Activated T-helper 1 cell treated with anti-CD3 and anti-CD28 coated beads, Interleukin-2, amount 50 U/mL, for 16 hours (primary cell): ENCODE results near the gene SERPINA12.
"Not testable (repeated sequence)": the region's sequence is repeated elsewhere in the genome, so short reads cannot be mapped to it uniquely, and the experiment has no call there.

ENCODE experiments used
- DNase-seq, 2 donors: peaks; one replicate each; pipeline ENCODE4 v3.0.0-alpha.2; 2020; ENCODE audit warnings: low read depth in 1 of 2, low spot score in 1 of 2

The SERPINA12 gene

DNA sequence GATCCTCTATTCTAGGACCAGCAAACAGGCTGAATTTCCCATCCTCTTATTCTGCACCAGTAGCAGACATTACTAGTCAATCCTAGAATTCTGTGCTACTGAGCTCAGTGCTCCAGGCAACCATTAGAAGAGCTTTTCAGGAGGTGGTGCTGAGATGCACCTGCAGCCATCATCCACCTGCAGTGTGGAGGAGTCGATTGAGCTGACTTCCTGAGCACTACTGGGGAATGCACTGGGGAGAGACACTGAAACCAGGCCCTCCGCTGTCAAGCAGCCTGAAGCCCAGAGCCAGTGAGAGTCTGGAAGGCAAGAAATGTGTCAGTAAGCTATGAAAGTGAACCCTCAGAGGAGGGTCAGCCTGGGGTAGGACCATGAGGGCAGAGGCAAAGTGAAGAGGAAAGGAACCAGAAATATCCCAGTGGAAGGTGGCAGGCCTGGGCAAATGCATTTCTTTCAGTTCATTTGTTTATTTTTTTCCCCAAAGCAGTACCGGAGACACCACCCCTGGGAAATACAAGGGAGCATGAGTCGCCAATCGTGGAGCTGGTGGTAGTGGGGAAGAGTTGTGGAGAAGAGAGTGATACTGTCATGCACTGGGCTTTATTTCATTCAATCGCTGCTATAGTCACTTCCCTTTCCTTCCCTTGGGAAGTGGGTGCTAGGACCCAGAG is 28.9 kb upstream of the SERPINA12 start:
- no peak for DNase-seq

DNA sequence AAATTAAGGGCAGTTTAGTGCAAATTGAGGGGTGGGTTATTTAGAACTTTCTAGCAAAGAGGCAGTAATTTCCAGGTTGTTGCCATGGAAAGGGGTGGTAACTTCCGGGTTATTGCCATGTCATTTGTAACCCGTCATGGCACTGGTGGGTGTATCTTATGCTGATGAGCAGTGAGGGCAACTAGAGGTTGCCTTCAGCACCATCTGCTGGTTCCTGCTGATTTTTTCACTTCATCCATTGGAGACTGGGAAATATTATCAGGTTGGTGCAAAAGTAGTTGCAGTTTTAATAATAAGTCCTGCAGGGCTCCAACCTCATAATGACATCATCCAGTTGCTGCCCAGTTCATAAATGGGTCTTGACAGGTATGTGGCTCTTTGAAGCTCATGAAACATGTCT is 27.6 kb upstream of the SERPINA12 start:
- DNase-seq, result no peak

DNA sequence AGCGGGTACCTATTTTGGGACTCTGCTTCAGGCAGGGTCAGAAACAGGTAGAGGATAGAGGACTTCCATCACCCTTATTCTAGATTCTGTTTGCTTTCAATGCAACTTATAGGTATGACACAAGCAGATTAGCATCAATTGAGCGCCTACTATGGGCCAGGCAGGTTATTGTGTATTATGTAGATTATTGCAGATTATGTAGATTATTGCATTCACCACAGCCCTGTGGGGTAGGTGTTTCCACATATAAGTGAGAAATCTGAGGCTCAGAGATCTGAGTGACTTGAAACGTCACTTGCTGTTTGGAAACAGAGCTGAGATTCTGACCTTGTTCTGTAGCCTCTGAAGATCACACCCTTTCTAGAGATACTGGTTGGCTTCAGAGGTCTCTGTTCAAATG is 26.2 kb upstream of the SERPINA12 start:
- DNase-seq, result no peak

DNA sequence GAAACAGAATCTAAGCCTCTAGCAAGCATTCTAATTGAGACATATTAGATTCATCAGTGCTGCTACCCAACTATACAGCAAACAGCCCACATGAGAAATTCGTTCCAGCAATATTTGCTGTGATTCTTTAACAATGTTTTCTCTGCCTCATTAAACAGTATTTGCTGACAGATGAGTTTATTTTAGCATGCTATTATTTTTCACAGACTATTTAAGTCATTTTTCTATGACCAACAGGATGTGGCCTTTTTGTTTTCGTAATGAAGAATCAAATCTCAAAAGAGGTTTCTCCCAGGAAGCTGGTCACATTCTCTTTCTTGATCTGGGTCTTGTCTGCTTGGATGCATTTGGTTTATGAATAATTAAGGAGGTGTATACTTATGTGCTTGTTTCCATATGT is 23.2 kb upstream of the SERPINA12 start:
- DNase-seq, result no peak

DNA sequence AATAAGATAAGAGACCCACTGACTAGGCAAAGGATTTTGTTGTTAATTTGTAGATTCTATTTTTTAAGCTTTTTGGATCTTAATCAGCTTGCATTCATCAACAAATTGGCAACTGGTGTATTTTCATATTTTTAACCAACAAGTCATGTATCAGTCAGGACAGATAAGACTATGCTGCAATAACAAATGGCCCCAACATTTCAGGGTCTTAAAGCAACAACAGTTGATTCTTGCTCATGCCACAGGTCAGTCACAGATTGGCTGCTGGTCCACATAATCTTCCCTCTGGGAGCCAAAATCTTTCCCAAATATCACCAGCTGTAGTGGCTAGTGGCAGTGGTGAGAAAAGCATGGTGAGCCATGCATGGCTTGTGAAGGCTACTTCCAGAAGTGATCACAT is 21.9 kb upstream of the SERPINA12 start:
- DNase-seq, result no peak

DNA sequence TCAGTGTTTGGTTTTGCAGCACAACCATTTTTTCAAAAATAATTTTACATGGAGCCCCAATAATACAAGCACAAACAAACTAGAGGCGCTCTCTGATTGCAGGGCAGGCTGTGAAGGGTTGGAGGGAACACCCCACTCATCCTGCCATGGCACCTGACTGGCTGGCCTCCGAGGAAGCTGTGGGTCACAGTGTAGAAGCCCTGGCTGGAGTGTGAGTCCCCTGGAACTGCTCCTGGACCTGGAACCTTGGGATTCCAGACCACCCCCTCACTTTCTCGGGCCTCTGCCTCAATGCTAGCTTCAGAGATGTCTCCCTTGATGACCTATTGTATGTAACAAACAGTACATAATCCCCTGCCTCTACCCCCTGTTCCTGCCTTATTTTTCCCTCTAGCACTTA is 14.8 kb upstream of the SERPINA12 start:
- no peak for DNase-seq

DNA sequence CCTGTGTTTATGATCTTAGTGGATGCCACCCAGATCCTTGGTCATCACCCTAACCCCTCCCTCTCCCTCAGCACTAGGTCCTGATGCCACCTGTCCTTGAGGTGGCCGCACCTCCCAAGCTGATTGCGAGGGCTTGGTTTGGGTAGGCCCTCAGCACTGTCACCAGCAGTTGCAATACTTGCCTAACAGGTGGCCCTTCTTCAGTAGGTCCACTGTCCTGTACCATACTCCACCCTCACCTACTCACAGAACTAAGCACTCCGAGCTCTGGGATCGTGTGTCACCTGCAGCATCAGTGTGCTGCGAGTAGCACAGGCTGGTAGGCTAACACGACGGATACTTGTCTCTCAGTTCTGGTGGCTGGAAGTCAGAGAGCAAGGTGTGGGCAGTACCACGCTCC is 14.0 kb upstream of the SERPINA12 start:
- no peak for DNase-seq

DNA sequence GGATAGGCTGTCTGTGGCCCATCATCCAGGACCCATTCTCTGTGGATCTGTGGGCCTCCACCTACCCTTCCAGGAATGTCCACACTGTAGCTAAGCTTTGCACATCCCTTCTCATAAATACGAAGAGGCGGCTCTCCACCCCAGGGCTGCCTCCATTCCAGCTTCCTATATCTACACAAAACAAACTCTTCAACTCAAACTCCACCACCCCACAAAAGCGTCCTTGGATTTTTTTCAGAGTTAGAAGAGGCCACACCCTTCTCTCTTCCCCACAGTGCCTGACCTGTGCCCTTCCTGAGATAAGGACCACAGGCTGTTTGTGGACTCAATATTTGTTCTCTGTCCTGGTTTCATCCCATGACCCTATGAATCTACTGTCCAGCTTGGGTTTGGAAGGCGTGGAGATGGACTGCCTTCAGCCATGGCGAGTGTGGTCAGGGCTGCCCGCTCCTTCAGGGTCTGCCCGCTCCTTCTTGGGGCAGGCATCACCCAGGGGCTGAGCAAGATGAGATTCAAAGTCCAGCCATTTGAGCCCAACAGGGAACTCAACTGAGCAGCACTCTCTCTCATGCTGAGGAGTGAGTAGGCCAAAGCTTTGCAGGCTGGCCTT is 13.0 kb upstream of the SERPINA12 start:
- DNase-seq, result no peak

DNA sequence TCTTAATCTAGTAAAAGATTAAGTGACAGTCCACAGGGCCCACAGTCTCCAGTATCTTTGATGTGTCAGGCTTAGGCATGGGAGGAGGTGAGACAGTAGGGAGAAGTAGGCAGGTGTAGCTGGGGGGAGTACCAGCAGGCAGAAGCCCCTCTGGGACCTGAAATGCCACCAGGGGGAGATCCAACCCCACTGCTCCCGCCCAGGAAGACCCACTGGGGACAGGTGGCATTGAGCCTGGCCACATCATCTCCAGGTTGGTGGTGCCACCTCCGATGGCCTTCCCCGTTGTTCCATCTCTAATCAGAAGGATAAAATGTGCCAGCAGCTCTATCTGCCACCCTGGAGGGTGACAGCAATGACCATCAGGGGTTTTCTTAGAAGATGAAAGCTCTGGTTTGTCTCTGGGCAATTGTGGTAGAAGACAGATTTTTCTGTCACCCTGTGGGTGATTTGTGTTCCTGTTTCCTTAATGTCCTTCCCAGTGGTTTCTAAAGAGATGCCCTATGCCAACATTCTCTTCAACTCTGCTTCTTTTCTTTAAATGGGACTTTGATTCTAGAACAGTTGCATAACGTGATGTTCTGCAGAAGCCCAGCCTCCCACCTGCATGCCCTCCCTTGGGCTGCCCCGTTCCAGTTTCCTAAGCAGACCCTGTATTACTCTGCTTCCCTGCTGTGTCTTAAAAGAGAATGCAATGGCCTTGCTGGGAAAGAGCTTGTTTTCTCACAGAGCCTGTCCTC is 12.3 kb upstream of the SERPINA12 start:
- no peak for DNase-seq

DNA sequence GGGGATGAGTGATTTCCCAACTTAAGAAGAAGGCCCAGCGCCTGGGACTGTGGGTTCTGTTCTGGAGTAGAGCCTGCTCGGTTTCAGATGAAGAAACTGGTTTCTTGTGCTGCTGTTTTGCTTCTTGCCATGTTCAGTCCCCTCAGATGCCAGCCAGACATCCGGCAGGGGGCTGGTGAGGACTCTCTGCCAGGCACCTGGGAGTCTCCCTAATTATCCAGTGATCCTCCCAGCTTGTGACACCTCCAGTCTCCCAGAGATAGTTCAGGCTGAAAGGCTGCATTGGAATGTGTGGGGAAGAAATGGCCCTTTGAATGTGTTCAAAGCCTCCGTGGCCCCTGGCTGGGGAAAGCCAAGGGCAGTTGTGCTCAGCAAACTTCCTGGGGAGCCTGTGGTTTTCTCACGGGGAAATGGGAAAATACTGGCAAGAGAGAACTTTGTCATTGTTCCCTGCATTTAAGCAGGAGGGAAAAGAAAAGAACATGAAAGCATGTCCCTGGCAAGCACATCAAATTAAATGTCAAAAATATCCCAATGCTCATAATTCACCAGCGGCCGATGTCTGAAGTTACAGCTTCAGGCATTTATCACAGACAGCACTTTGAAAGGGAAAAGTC is 8.5 kb upstream of the SERPINA12 start:
- DNase-seq, result no peak

DNA sequence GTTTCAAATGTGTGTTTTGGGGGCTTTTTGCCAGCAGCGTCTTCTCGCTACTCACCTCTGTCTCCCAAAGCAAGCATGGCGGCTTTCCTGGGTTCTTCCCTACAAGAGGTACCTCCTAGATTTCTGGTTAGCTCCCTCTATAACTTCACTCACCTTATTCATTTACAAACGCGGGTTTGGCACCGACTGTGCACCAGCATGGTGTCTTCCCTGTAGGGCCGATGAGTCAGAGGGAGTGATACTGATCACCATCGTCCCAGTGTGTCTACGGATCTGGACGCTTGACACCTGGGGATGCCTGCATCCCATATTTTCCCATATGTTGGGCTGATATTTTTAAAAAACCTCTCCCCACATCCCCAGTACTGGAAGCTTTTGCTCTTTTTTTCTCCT is 8.0 kb upstream of the SERPINA12 start:
- DNase-seq, result no peak

DNA sequence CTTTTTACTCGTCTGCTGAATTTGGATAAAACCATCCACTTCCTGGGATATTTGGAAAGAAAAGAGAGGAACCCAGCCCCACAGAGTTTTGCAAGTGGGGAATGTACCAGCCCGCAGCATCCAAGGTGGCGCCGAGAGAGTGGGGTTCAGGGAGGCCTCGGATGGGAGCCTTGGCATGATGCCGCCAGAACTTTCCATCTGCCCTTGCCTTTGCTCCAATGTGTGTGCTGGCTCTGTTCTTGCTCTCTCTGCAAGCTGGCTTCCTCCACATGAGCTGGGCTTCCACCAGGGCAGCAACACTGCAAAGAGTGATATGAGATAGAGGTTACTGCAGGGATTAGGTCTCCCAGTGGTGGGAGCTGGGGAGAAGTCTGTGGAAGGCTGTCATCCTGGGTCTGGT is 6.6 kb upstream of the SERPINA12 start:
- no peak for DNase-seq

DNA sequence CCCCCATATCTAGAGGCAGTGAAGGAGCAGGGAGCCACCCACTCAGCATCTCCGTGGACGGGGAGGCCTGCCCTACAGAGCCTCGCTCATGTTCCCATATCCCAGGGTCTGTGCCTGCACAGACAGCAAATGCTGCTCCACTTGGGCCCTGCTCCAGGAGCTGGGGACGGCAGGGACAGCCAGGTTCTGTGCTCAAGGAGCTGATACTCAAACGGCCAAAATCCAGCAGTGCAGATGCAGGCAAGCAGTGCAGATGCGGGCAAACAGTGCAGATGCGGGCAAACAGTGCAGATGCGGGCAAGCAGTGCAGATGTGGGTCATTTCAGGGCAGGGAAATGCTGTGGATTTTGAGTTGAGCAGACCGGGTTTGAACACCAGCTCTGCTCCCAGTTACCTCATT is 6.2 kb upstream of the SERPINA12 start:
- no peak for DNase-seq

DNA sequence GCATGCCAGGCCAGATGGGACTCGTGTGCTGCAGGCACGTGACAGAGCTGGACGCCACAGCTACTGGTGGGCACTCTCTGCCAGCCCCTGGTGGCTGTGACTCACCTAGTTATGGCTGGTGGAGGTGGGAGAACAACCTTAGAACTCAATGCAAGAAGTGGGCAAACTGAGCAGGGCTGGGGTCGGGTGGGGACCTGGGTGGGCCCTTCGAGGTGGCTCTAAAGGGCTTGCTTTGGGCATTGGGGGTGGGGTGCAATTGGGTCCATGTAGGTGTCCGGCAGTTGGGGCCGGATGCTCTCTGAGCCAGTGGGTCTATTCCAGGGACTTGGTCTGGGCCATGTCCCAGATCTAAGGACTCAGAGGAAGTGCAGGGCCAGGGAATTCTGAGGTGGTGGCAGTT is 5.1 kb upstream of the SERPINA12 start:
- DNase-seq, result no peak

DNA sequence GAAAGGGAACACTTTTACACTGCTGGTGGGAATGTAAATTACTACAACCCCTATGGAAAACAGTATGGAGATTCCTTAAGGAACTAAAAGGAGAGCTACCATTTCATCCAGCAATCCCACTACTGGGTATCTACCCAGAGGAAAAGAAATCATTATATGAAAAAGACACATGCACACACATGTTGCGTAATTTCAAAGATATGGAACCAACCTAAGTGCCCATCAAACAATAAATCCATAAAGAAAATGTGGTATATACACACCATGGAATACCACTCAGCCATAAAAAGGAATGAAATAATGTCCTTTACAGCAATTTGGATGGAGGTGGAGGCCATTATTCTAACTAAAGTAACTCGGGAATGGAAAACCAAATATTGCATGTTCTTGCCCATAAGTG is 1.2 kb upstream of the SERPINA12 start:
- DNase-seq, result not testable (repeated sequence)

DNA sequence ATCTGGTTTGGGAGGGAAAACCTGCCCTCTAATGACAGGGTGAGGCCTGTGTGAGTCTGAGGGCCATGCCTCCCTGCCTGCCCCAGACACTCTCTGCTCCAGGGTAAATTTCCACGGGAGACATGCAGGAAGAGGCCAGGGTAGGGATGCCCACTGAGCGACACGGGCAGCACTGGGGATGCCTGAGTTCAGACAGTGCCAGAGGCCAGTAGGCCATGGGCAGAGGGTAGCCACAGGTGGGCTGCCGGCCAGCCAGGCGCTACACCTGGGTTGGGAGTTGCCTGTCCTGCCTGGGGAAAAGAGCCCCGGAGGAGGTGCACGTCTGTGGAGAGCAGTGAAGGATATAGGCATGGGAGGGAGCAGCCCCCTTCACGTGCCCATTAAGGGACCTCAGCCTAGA is 3.6 kb downstream of the SERPINA12 start:
- no peak for DNase-seq

DNA sequence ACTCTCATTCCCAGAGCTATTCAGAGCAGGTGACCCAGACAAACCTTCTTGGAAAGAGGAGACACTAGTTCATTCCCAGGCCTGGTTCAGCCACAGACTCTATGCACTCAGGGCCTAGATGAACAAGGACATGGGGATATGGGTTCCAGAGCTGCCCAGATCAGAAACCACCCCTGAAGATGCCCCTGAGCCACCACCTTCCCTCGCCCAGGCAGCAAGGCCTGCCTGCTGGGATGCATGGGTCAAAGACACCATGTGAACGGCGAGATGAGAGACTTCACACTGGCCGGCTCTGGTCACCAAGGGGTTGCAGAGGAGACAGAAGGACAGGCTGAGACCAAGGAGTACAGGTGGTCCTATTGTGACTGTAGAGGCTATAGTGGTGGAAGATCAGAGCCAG is 4.1 kb downstream of the SERPINA12 start:
- DNase-seq, result no peak

DNA sequence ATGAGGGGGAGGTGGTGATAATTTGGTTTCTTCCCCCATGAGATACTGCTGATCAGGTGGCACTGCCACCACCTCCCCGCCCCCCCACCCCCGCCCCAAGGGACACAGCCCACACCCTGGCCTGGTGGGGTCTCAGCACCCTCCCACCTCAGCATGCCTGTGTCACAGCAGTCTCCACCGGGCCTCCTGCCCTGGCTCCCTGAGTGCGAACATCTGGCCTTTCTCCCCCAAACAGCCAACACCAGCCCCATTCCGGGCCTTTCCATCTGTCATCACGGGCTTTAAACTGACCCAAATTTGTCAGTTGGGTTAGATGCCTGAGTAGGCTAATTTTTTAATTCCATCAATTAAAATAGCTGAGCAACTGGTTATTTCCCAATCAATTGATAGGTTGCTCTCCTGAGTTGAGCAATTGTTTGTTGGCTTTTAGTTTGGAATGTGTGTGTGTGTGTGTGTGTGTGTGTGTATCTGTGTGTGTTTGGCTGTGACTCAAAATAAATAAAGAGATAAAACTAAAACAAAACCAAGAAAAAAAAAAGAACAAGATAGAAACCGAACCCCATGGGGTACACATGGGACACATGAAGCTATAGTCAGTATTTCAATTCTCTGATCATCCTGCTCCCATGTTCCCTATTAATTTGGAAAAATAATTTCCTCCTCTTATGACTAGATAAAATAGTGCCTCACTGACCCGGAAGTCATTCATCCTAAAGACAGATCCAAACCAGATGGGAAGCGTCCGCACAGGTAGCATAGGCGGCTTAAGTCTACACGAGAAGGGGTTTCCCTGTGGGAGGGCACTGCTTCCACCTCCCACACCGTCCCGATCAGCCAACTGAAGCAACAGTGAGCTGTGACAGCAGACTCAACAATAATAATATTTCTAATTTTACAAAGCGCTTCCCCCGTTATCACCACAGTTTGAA is 7.4 kb downstream of the SERPINA12 start:
- DNase-seq, result no peak

DNA sequence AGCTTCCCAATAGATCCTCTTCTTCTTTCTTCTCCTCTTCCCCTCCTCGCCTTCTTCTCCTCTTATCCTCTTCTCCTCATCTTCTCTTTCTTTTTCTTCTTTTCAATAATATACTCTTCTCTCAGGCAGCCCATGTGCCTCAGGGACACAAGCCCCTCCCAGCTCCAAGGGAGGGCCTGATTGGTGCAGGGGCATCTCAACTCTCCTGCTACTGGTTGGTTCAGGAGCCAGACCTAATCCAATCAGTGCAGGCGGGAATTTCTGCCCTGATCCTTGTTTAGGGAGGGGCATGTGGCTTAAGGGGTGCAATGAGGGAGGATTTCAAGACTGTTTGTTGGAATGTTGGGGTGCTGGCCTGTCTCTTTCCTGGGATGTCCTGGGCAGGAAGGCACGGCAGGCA is 9.0 kb downstream of the SERPINA12 start:
- DNase-seq, result no peak

DNA sequence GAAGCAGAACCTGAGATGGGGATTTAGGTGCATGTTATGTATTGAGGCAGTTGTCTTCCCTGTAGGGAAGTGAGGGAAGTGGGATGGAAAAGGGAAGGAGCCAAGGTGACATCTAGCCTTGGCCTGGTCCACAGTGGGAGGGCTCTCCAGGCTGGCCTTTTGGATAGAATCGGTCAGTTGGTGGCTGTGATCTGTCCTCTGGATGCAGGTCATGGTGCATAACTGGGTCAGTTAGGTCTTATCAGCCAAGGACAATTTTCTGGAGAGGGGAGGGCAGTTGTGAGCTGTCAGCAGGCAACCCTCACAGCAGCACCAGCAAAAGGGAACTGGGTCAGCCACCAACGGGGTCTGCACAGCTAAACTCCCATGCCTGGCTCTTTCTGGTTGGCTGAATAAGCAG is 9.6 kb downstream of the SERPINA12 start:
- no peak for DNase-seq

DNA sequence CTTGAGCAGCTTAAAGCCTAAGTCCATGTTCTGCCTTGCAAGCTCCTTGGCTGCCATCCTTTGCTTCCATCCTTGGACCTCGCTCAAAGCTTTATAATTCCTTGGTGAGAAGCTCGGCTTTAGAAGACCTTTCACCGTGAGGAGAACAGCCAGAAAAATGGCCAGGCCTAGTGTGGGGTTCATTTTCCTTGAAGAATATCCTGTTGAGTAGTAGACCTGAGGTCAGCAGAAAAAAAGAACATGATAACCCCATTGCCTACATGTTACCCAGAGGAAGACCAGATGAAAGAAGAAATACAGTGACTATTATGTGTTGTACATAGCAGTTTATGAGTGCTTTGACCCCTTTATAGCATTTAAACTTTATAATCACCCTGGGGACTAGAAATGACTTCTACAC is 11.1 kb downstream of the SERPINA12 start:
- DNase-seq, result no peak
